ENCODE results near the gene LCLAT1.

Gene LCLAT1

DNA sequence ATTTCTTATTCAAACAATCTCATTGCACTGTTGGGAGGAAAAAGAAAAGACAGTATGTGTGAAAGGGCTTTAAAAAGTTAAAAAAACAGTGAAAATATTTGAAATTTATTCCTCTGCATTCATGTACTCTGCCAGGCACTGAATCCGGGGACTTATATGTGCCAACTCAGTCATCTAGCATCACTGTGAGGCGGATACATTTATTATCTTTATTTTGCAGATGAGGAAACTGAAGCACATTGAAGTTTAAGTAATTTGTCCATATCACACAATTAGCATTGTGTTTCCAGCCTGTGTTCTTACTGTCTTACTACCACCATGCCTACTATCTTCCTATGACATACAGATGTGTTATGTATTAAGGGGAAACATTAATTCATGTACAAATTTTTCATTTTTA is 1.8 kb downstream of the LCLAT1 start:
- H3K27ac ChIP-seq (ENCODE audit: low read length) = no peak overlapping the region
- no peak for TF ChIP-seq EZH2phosphoT487 (IDR thresholded peaks at IDR 0.05; ENCODE audit: low read depth)
- no peak for TF ChIP-seq CTCF (IDR thresholded peaks at IDR 0.05; ENCODE audit: low read depth, low read length)
- peaks cover 46% of the 10 kb centered on the region for H3K79me2 ChIP-seq (ENCODE audit: low read length)
- H3K9me3 ChIP-seq (ENCODE audit: insufficient read depth, low read length) = no peaks in the 10 kb centered on the region
- H3K4me3 ChIP-seq (ENCODE audit: low read length) = no peak overlapping the region
- no peak overlapping the region for H2AFZ ChIP-seq (ENCODE audit: low read depth, low read length)
- H3K9ac ChIP-seq (ENCODE audit: low read length) = no peak overlapping the region
- no peaks in the 10 kb centered on the region for H4K20me1 ChIP-seq (ENCODE audit: insufficient read depth, low read length)
- H3K36me3 ChIP-seq (replicated peaks; ENCODE audit: low read depth, low read length) = no peaks in the 10 kb centered on the region
- peaks cover 7% of the 10 kb centered on the region; the same call in 1 of the 2 replicates for H3K27me3 ChIP-seq (ENCODE audit: low read depth, low read length)
- H3K4me2 ChIP-seq (ENCODE audit: low read length) = no peak overlapping the region
- H3K4me1 ChIP-seq (ENCODE audit: low read length) = peaks cover 15% of the 10 kb centered on the region

DNA sequence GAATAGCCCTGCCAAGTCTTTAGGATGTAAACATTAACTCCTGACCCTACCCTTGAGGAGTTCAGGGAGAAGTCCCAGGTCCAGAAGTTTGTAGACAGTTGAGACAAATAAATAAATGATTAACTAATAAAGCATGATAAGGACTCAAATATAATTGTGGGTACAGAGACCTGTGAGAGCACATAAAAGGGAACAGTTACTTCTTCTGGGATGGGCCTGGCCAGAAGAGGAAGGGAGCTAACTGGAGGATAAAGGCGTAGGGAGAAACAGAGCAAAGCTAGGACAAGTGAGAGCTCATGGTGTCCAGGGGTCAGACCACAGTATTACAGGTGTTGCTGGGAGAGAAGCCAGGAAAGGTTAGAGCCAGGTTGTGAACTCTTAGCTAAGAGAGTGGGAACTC is 3.0 kb downstream of the LCLAT1 start:
- H3K9ac ChIP-seq (ENCODE audit: low read length) = no peak overlapping the region
- H3K27me3 ChIP-seq (ENCODE audit: low read depth, low read length) = peaks cover 4% of the 10 kb centered on the region; the same call in 1 of the 2 replicates
- no peak overlapping the region for H3K4me2 ChIP-seq (ENCODE audit: low read length)
- H3K79me2 ChIP-seq (ENCODE audit: low read length) = peaks cover 47% of the 10 kb centered on the region
- TF ChIP-seq CTCF (IDR thresholded peaks at IDR 0.05; ENCODE audit: low read depth, low read length) = no peak
- TF ChIP-seq EZH2phosphoT487 (IDR thresholded peaks at IDR 0.05; ENCODE audit: low read depth) = no peak
- no peaks in the 10 kb centered on the region for H4K20me1 ChIP-seq (ENCODE audit: insufficient read depth, low read length)
- H3K36me3 ChIP-seq (replicated peaks; ENCODE audit: low read depth, low read length) = no peaks in the 10 kb centered on the region
- H3K4me1 ChIP-seq (ENCODE audit: low read length) = peaks cover 15% of the 10 kb centered on the region
- no peaks in the 10 kb centered on the region for H3K9me3 ChIP-seq (ENCODE audit: insufficient read depth, low read length)
- no peak overlapping the region for H2AFZ ChIP-seq (ENCODE audit: low read depth, low read length)
- no peak overlapping the region for H3K4me3 ChIP-seq (ENCODE audit: low read length)
- H3K27ac ChIP-seq (ENCODE audit: low read length) = no peak overlapping the region

DNA sequence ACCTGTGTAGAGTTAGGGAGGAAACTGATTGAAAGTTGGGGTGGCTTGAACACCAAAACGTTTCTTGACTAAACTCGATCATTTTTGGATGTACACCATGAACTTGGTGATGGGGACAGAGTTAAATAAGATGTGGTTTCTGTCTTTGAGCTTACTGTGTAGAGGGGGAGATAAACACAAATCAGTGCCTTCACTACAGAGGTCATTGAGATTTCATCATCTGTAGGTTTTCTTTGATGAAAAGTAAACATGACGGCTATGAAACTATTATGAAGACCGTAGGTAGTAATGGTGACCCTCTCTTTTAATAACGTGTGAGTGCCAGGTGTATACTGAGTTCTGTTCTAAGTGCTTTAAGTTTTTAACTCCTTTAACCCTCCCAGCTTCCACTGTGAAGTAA is 6.5 kb downstream of the LCLAT1 start:
- Histone ChIP-seq H3K36me3 (replicated peaks; ENCODE audit: low read depth, low read length) (no peaks in the 10 kb centered on the region), H3K27me3 (ENCODE audit: low read depth, low read length) (no peaks in the 10 kb centered on the region), H2AFZ (ENCODE audit: low read depth, low read length) (no peak overlapping the region), H3K9ac (ENCODE audit: low read length) (no peak overlapping the region), H3K4me3 (ENCODE audit: low read length) (no peak overlapping the region), H3K79me2 (ENCODE audit: low read length) (peaks cover 51% of the 10 kb centered on the region), H3K9me3 (ENCODE audit: insufficient read depth, low read length) (no peaks in the 10 kb centered on the region), H3K4me2 (ENCODE audit: low read length) (no peak overlapping the region), H3K4me1 (ENCODE audit: low read length) (peaks cover 1% of the 10 kb centered on the region), H3K27ac (ENCODE audit: low read length) (no peak overlapping the region), H4K20me1 (ENCODE audit: insufficient read depth, low read length) (peaks cover 8% of the 10 kb centered on the region)
- no peak for TF ChIP-seq CTCF (IDR thresholded peaks at IDR 0.05; ENCODE audit: low read depth, low read length)
- TF ChIP-seq EZH2phosphoT487 (IDR thresholded peaks at IDR 0.05; ENCODE audit: low read depth) = no peak

DNA sequence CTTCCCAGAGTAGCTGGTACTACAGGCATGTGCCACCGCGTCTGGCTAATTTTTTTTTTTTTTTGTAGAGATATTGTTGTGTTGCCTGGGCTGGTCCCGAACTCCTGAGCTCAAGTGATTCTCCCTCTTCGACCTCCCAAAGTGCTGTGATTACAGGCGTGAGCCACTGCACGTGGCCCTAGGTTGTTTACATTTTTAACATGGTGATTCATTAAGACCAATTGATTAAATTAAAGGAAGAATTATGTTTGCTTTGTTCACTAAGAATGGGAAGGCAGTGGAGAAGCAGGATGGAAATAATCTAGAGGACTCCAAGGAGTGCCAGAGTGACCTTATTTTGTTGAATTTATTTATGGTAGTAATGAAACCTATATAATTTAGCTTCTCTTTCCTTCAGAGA is 7.5 kb downstream of the LCLAT1 start:
- H2AFZ ChIP-seq (ENCODE audit: low read depth, low read length) = no peak overlapping the region
- no peaks in the 10 kb centered on the region for H3K27me3 ChIP-seq (ENCODE audit: low read depth, low read length)
- no peak overlapping the region for H3K27ac ChIP-seq (ENCODE audit: low read length)
- TF ChIP-seq CTCF (IDR thresholded peaks at IDR 0.05; ENCODE audit: low read depth, low read length) = no peak
- TF ChIP-seq EZH2phosphoT487 (IDR thresholded peaks at IDR 0.05; ENCODE audit: low read depth) = no peak
- H3K9me3 ChIP-seq (ENCODE audit: insufficient read depth, low read length) = no peaks in the 10 kb centered on the region
- H3K4me2 ChIP-seq (ENCODE audit: low read length) = no peak overlapping the region
- H3K4me1 ChIP-seq (ENCODE audit: low read length) = no peaks in the 10 kb centered on the region
- no peak overlapping the region for H3K9ac ChIP-seq (ENCODE audit: low read length)
- H4K20me1 ChIP-seq (ENCODE audit: insufficient read depth, low read length) = peaks cover 15% of the 10 kb centered on the region
- H3K36me3 ChIP-seq (replicated peaks; ENCODE audit: low read depth, low read length) = no peaks in the 10 kb centered on the region
- H3K79me2 ChIP-seq (ENCODE audit: low read length) = peaks cover 52% of the 10 kb centered on the region
- H3K4me3 ChIP-seq (ENCODE audit: low read length) = no peak overlapping the region

Measured in OCI-LY3 (cell line).